ENCODE results near the gene POM121L12.

The POM121L12 gene

DNA sequence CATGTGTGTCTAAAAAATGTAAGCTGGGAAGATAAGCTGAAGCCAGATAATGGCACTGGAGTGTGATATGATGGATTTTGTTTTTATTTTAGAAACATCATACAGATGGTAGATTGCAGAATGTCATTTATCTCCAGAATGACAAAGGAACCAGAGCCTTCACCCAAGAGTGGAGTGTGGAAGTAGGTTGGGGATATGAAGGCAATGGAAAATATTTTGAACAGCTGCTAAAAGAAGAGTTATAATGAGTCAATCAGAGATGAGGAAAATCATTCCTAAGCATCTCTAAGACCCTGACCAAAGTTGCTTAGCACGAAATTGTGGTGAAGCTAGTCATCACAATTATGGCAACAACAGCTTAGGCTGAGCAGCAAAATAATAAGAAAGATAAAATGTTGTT lies 39.8 kb upstream of the POM121L12 start:
- TF ChIP-seq EZH2phosphoT487 (IDR thresholded peaks at IDR 0.05; ENCODE audit: borderline replicate concordance, low read length) = no peak
- TF ChIP-seq, protein P1, sequence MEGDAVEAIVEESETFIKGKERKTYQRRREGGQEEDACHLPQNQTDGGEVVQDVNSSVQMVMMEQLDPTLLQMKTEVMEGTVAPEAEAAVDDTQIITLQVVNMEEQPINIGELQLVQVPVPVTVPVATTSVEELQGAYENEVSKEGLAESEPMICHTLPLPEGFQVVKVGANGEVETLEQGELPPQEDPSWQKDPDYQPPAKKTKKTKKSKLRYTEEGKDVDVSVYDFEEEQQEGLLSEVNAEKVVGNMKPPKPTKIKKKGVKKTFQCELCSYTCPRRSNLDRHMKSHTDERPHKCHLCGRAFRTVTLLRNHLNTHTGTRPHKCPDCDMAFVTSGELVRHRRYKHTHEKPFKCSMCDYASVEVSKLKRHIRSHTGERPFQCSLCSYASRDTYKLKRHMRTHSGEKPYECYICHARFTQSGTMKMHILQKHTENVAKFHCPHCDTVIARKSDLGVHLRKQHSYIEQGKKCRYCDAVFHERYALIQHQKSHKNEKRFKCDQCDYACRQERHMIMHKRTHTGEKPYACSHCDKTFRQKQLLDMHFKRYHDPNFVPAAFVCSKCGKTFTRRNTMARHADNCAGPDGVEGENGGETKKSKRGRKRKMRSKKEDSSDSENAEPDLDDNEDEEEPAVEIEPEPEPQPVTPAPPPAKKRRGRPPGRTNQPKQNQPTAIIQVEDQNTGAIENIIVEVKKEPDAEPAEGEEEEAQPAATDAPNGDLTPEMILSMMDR (IDR thresholded peaks at IDR 0.05; ENCODE audit: low read depth, low read length, poor library complexity, severe bottlenecking) = no peak
- Histone ChIP-seq H3K27me3 (ENCODE audit: control insufficient read depth, low read length) (no peaks in the 10 kb centered on the region), H3K4me2 (ENCODE audit: low read length) (no peak overlapping the region), H3K9me3 (ENCODE audit: control insufficient read depth, insufficient read depth, low read length) (peaks cover 2% of the 10 kb centered on the region; the same call in 1 of the 2 replicates), H3K79me2 (ENCODE audit: control insufficient read depth, low read length) (no peaks in the 10 kb centered on the region), H4K20me1 (ENCODE audit: control insufficient read depth, insufficient read depth, low read depth, low read length) (no peaks in the 10 kb centered on the region), H3F3A (ENCODE audit: control insufficient read depth, insufficient read depth) (no peaks in the 10 kb centered on the region), H3K4me1 (ENCODE audit: control insufficient read depth, low read length) (no peaks in the 10 kb centered on the region), H3K9me2 (replicated peaks; ENCODE audit: control insufficient read depth, low read length) (no peaks in the 10 kb centered on the region), H3K4me3 (ENCODE audit: low read length) (no peak overlapping the region), H3K36me3 (ENCODE audit: control insufficient read depth, low read length) (no peaks in the 10 kb centered on the region), H3K27ac (ENCODE audit: low read depth, low read length) (no peak overlapping the region)

DNA sequence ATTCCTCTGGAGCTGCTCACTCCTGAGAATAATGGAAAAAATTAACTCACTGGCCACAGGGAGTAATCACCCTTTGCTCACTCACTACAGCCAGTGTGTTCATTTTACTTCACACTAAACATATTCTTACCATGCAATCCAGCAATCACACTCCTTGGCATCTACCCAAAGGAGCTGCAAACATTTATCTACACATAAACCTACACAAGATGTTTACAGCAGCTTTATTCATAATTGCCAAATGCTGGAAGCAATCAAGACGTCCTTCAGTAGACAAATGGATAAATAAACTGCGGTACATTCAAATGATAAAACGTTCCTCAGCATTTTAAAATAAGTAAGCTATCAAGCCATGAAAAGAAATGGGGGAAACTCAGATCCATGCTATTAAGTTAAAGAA lies 34.2 kb upstream of the POM121L12 start:
- Histone ChIP-seq H3K4me1 (ENCODE audit: control insufficient read depth, low read length) (no peaks in the 10 kb centered on the region), H3K79me2 (ENCODE audit: control insufficient read depth, low read length) (no peaks in the 10 kb centered on the region), H3K9me2 (replicated peaks; ENCODE audit: control insufficient read depth, low read length) (no peaks in the 10 kb centered on the region), H3K27me3 (ENCODE audit: control insufficient read depth, low read length) (no peaks in the 10 kb centered on the region), H3K9me3 (ENCODE audit: control insufficient read depth, insufficient read depth, low read length) (peaks cover 13% of the 10 kb centered on the region; the same call in 1 of the 2 replicates), H3K4me3 (ENCODE audit: low read length) (no peak overlapping the region), H3K27ac (ENCODE audit: low read depth, low read length) (no peak overlapping the region), H3F3A (ENCODE audit: control insufficient read depth, insufficient read depth) (no peaks in the 10 kb centered on the region), H4K20me1 (ENCODE audit: control insufficient read depth, insufficient read depth, low read depth, low read length) (no peaks in the 10 kb centered on the region), H3K36me3 (ENCODE audit: control insufficient read depth, low read length) (no peaks in the 10 kb centered on the region), H3K4me2 (ENCODE audit: low read length) (no peak overlapping the region)
- no peak for TF ChIP-seq EZH2phosphoT487 (IDR thresholded peaks at IDR 0.05; ENCODE audit: borderline replicate concordance, low read length)
- TF ChIP-seq, protein P1 (IDR thresholded peaks at IDR 0.05; ENCODE audit: low read depth, low read length, poor library complexity, severe bottlenecking) = no peak

DNA sequence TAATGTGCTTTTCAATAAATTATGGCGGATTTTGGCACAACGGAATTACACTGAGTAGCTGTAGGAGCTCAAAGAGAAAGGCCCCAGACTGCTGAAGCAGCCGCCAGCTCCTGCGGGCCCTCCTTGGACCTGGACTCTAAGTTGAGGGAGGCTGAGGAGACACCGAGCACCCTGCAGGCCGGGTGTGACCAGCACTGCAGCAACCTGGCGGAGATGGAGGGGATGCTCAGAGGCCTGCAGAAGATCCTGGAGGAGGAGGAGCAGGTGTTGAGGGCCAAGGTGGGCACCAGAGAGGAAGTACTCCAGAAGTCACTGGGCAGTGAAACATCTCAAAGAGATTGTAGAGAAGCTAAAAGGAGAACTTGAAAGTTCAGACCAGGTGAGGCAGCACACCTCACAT lies 33.0 kb upstream of the POM121L12 start:
- no peaks in the 10 kb centered on the region for H3K27me3 ChIP-seq (ENCODE audit: control insufficient read depth, low read length)
- H3K4me1 ChIP-seq (ENCODE audit: control insufficient read depth, low read length) = no peaks in the 10 kb centered on the region
- no peak overlapping the region for H3K4me2 ChIP-seq (ENCODE audit: low read length)
- no peaks in the 10 kb centered on the region for H3K79me2 ChIP-seq (ENCODE audit: control insufficient read depth, low read length)
- H3K4me3 ChIP-seq (ENCODE audit: low read length) = no peak overlapping the region
- H3K9me3 ChIP-seq (ENCODE audit: control insufficient read depth, insufficient read depth, low read length) = peaks cover 18% of the 10 kb centered on the region; the same call in 1 of the 2 replicates
- no peak overlapping the region for H3K27ac ChIP-seq (ENCODE audit: low read depth, low read length)
- no peaks in the 10 kb centered on the region for H4K20me1 ChIP-seq (ENCODE audit: control insufficient read depth, insufficient read depth, low read depth, low read length)
- H3K9me2 ChIP-seq (replicated peaks; ENCODE audit: control insufficient read depth, low read length) = no peaks in the 10 kb centered on the region
- no peaks in the 10 kb centered on the region for H3F3A ChIP-seq (ENCODE audit: control insufficient read depth, insufficient read depth)
- no peaks in the 10 kb centered on the region for H3K36me3 ChIP-seq (ENCODE audit: control insufficient read depth, low read length)
- TF ChIP-seq, protein P1 (IDR thresholded peaks at IDR 0.05; ENCODE audit: low read depth, low read length, poor library complexity, severe bottlenecking) = no peak
- no peak for TF ChIP-seq EZH2phosphoT487 (IDR thresholded peaks at IDR 0.05; ENCODE audit: borderline replicate concordance, low read length)
